ENCODE measurements around the gene TAOK1.

DNA sequence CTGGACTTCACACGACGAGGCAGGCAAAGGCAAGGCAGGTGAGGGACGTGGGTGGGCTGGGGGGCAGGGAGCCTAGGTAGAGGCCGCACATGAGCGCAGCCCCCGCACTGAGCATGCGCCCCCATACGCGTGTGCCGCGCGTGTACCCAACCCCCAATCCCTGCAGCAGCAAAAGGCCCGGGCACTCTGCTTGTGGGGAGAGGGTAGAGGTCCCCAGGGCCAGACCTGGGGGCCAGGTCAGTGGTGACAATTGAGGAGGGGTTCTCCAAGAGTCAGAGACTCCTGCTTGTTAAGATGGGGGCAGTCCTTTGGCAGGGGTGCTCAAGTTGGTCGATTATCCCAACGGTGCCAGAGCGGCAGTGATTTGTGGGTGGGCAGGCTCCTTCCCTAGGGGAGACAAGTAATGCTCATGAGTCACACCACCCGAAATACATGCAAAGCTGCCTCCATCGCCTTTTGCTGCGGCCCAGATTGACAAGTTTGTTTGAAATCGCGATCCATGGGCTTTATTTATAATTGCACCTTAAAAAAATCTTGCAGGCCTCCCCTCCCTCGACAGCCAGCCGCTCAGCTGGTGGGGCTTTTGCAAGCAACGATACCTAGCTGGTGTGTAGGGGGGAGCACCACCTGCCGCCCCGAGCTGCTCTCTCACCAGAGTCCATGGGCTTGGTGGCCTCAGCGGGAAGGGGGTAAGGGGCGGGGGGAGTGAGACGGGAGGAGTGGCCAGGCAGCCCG is 200.4 kb downstream of the TAOK1 start:
- no peak for TF ChIP-seq GATA3 (IDR thresholded peaks at IDR 0.05; ENCODE audit: low read depth, low read length)
- TF ChIP-seq GATA2 (IDR thresholded peaks at IDR 0.05; ENCODE audit: low read depth, low read length): no peak

All from SH-SY5Y (cell line).